ENCODE measurements around the gene B4GALNT1.
A peak's percentile ranks its signal among the peaks of the same experiment; 100 is the strongest.
"Not testable (repeated sequence)": the region's sequence is repeated elsewhere in the genome, so short reads cannot be mapped to it uniquely, and the experiment has no call there.

The B4GALNT1 gene

GRCh38 chr12:57593187-57593586 is 39.8 kb downstream of the B4GALNT1 start:
- DNase-seq (ENCODE audit: low spot score), result no peak
- TF ChIP-seq, protein P1, sequence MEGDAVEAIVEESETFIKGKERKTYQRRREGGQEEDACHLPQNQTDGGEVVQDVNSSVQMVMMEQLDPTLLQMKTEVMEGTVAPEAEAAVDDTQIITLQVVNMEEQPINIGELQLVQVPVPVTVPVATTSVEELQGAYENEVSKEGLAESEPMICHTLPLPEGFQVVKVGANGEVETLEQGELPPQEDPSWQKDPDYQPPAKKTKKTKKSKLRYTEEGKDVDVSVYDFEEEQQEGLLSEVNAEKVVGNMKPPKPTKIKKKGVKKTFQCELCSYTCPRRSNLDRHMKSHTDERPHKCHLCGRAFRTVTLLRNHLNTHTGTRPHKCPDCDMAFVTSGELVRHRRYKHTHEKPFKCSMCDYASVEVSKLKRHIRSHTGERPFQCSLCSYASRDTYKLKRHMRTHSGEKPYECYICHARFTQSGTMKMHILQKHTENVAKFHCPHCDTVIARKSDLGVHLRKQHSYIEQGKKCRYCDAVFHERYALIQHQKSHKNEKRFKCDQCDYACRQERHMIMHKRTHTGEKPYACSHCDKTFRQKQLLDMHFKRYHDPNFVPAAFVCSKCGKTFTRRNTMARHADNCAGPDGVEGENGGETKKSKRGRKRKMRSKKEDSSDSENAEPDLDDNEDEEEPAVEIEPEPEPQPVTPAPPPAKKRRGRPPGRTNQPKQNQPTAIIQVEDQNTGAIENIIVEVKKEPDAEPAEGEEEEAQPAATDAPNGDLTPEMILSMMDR (IDR thresholded peaks at IDR 0.05; ENCODE audit: extremely low read depth, missing control alignments), result no peak

DNA sequence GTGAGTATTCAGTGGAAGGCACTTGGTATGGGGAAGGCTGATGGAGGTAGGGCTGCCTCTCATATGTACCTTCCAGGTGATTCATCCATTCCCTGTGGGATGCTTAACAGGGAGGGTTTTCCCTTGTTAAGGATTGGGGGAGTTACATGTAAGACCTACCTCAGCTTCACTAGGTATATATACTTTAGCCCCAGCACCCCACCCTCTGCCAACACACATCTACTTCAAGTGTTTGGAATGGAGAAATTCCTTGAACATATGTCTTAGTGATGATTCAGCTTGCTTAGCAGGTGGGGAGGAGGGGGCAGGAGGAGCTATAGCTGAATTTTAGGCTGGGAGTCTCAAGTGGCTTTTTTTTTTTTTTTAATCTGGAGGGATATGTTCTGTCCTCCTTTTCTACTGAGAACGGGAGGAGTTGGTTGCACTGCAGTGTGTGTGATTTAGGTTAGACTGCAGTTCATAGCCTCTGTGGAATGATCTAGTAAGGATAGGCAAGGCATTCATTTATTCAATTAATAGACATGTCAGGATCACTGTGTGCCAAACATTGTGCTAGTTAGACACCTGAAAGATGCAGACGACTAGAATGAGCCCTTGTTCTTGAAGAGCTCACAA is 40.3 kb downstream of the B4GALNT1 start:
- TF ChIP-seq, protein P1 (IDR thresholded peaks at IDR 0.05; ENCODE audit: extremely low read depth, missing control alignments), result no peak
- DNase-seq (ENCODE audit: low spot score), result no peak

DNA sequence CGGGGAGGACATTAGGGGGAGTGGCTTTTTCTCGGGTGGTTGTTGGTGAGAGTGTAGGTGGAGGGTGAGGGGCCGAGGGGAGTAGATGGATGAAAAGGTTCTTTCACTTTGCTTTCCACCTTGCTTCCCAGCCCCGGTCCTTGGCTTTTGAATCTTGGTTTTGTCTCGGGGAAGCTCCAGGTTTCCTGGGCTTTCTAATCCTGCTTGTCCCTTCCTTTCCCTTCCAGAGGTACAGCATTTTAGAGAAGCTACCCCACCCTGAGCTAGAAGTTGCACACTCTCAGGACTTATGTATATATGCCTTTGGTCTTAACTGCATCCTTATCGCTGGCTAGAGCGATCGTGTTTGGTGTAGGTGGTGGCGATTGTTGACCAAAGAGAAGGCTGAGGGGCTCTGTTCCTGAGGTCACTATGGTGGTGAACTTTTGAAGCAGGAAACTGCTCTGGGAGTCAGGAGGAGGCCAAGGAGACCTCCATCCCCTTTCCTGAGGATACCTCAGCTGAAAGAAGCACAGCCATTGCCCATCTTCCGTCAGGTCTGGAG is 41.1 kb downstream of the B4GALNT1 start:
- DNase-seq (ENCODE audit: low spot score), result no peak
- TF ChIP-seq, protein P1 (IDR thresholded peaks at IDR 0.05; ENCODE audit: extremely low read depth, missing control alignments), result no peak

DNA sequence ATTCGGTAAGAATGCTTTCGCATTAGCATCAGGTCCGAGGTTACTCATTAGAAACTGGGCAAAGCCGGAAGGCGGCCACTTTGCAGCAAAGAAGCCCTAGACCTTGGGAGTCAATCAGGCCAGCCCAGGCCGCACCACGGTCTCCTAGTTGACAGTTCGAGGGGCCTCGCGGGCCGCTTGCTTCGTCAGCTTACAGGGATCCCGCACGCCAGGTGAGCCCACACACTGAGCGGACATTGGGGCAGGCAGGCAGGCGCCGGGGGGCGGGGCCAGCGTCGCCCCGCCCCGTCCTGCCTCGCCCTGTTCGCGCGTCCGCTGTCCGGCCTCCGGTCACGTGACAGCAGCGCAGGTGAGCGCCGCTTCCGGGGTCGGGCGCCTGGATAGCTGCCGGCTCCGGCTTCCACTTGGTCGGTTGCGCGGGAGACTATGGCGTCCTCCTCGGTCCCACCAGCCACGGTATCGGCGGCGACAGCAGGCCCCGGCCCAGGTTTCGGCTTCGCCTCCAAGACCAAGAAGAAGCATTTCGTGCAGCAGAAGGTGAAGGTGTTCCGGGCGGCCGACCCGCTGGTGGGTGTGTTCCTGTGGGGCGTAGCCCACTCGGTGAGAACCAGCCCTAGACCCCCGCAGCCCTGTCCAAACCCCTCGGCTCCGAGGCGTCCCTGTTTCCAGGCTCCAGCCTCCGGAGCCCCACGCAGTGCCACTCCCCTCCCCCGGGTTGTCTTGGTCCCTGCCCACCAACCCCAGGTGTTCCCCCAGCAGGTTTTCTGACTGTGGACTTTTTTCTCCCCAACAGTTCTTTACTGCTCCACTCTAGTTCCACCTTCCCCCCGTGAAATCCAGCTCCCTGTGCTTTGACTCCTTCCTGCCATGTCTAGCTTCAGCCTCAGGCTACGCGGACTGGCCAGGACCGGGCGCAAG is 41.9 kb downstream of the B4GALNT1 start, which contains the start of gene PIP4K2C:
Gene PIP4K2C, plus strand, starts transcription at position 329 of the 918 bp plus-strand sequence. Its CDS starts 98 bp downstream, at position 427.
- DNase-seq (ENCODE audit: low spot score), result peak; percentile 95
- TF ChIP-seq, protein P1 (IDR thresholded peaks at IDR 0.05; ENCODE audit: extremely low read depth, missing control alignments), result no peak

GRCh38 chr12:57590479-57590863 is 42.5 kb downstream of the B4GALNT1 start:
- peak; percentile 14 for DNase-seq (ENCODE audit: low spot score)
- TF ChIP-seq, protein P1 (IDR thresholded peaks at IDR 0.05; ENCODE audit: extremely low read depth, missing control alignments), result no peak

- DNase-seq (ENCODE audit: low spot score), result not testable (repeated sequence)
Measured at GRCh38 chr12:57588951-57589610, 43.9 kb downstream of the B4GALNT1 start.

GRCh38 chr12:57586832-57587429 is 46.1 kb downstream of the B4GALNT1 start:
- no peak for DNase-seq (ENCODE audit: low spot score)
- TF ChIP-seq, protein P1 (IDR thresholded peaks at IDR 0.05; ENCODE audit: extremely low read depth, missing control alignments), result no peak
